ENCODE results near the gene BLOC1S1.

DNA sequence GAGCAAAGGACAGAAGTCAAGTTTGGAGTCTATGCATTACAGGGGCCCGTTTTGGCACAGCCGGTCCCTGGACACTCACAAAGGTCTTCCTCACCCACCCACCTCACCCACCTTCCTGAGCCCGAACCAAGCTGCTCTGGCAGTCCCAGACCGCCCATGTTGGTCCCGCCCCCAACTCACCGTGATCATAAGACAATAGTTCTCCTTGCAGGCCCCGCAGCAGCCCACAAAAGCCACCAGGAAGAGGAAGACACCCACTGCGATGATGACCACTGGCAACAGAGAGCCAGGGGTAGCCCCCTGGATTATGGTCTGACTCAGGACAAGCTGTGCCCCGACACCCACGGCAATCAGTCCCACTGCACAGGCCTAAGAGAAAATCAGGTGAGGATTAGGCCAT lies 11.1 kb downstream of the BLOC1S1 start:
- no peak for TF ChIP-seq CTCF (IDR thresholded peaks at IDR 0.05 in 2 of 3, conservative IDR thresholded peaks at IDR 0.05 in 1 of 3; ENCODE audit: control insufficient read depth in 2 of 3, extremely low read depth in 1 of 3, insufficient read depth in 1 of 3, low read depth in 3 of 3, low read length in 3 of 3)
- TF ChIP-seq CBFB (IDR thresholded peaks at IDR 0.05; ENCODE audit: low read depth), result no peak
- no peak for TF ChIP-seq TAF1 (IDR thresholded peaks at IDR 0.05; ENCODE audit: borderline replicate concordance, low read depth, low read length)
- no peak for TF ChIP-seq EZH2 (IDR thresholded peaks at IDR 0.05; ENCODE audit: borderline replicate concordance, control insufficient read depth, low read depth, low read length)
- TF ChIP-seq MAX (IDR thresholded peaks at IDR 0.05; ENCODE audit: low read depth, low read length), result no peak
- TF ChIP-seq TCF3 (IDR thresholded peaks at IDR 0.05; ENCODE audit: borderline replicate concordance, insufficient read depth, low read depth, low read length), result no peak
- TF ChIP-seq BACH1 (IDR thresholded peaks at IDR 0.05; ENCODE audit: borderline replicate concordance), result no peak

Measured in GM12878 (cell line).